H1 (cell line): ENCODE measurements around the gene CNOT6. TPM values are rescaled to one million over a fixed set of nuclear protein-coding genes. Genes with fewer than 3 reads are reported as not detected.

Experiments used
- CTCF ChIA-PET: fragments of 300-600 bp; sonication (Branson Sonifier 250); formaldehyde crosslinking; loops from one replicate; lab custom pipeline; 2021; ENCODE audit not compliant: partially characterized antibody; lab: Charles Lee
- POLR2A ChIA-PET: fragments of 300-600 bp; sonication (Branson Sonifier 250); formaldehyde crosslinking; loops from one replicate; lab custom pipeline; 2021; ENCODE audit warnings: inconsistent platforms; ENCODE audit not compliant: partially characterized antibody; lab: Charles Lee
- DNase-seq, 2 experiments: peaks; one replicate each; pipeline versions ENCODE4 v3.0.0 to v3.0.0-alpha.2; 2010 to 2022; ENCODE audit warnings: low spot score in 2 of 2, low read depth in 1 of 2, mixed read lengths in 1 of 2
- FAIRE-seq: peaks from 2 replicates; lab custom pipeline; 2011; peaks lifted over from hg19 to GRCh38; lab: Jason Lieb, UNC
- H2AFZ ChIP-seq: 2 replicates; pipeline ENCODE4 v1.8.1; 2012; ENCODE audit warnings: low read length, inconsistent platforms
- H2AK5ac ChIP-seq: 2 replicates; pipeline ENCODE4 v1.6.1; 2013; ENCODE audit warnings: low read depth, low read length
- H2BK120ac ChIP-seq: replicated peaks from 2 replicates; pipeline ENCODE3; 2013; ENCODE audit warnings: low read depth, low read length, inconsistent platforms
- H2BK12ac ChIP-seq: 2 replicates; pipeline ENCODE4 v1.6.1; 2013; ENCODE audit warnings: low read depth, low read length
- H2BK15ac ChIP-seq: 2 replicates; pipeline ENCODE4 v1.6.1; 2013; ENCODE audit warnings: low read length
- H2BK20ac ChIP-seq: 2 replicates; pipeline ENCODE4 v1.6.1; 2013; ENCODE audit warnings: low read length
- H2BK5ac ChIP-seq: 2 replicates; pipeline ENCODE4 v1.6.1; 2013; ENCODE audit warnings: low read depth, low read length
- H3K14ac ChIP-seq: 2 replicates; pipeline ENCODE4 v1.6.1; 2013; ENCODE audit warnings: inconsistent platforms; ENCODE audit not compliant: insufficient read length
- H3K18ac ChIP-seq: 2 replicates; pipeline ENCODE4 v1.6.1; 2013; ENCODE audit warnings: low read length; ENCODE audit errors: extremely low read depth
- H3K23ac ChIP-seq: 2 replicates; pipeline ENCODE4 v1.6.1; 2013; ENCODE audit warnings: inconsistent platforms; ENCODE audit not compliant: insufficient read length
- H3K23me2 ChIP-seq: 2 replicates; pipeline ENCODE4 v1.6.1; 2013; ENCODE audit warnings: low read depth, low read length
- H3K27ac ChIP-seq: 2 replicates; pipeline ENCODE4 v1.6.1; 2011; ENCODE audit warnings: low read depth, low read length, inconsistent platforms
- H3K27me3 ChIP-seq, 4 experiments: replicated peaks in 1 of 4; 1 replicate in 1 of 4; 2 replicates in 3 of 4; pipeline versions ENCODE4 v1.6.1 to v1.8.1; 2011 to 2013; ENCODE audit warnings: low read length in 3 of 4, mild to moderate bottlenecking in 3 of 4, inconsistent platforms in 2 of 4, mixed read lengths in 2 of 4, moderate library complexity in 1 of 4; ENCODE audit not compliant: control insufficient read depth in 3 of 4, insufficient read depth in 3 of 4; ENCODE audit errors: extremely low read depth in 1 of 4
- H3K36me3 ChIP-seq, 4 experiments: 2 replicates each; pipeline versions ENCODE4 v1.6.1 to v1.8.1; 2011 to 2013; ENCODE audit warnings: mild to moderate bottlenecking in 4 of 4, low read length in 3 of 4, moderate library complexity in 2 of 4, control low read depth in 1 of 4, inconsistent platforms in 1 of 4; ENCODE audit not compliant: insufficient read depth in 4 of 4, control insufficient read depth in 2 of 4
- H3K4ac ChIP-seq: replicated peaks from 2 replicates; pipeline ENCODE3; 2013; ENCODE audit warnings: low read length, low read depth, mixed read lengths, inconsistent platforms; ENCODE audit not compliant: insufficient read length
- H3K4me1 ChIP-seq, 4 experiments: replicated peaks in 1 of 4; 1 replicate in 1 of 4; 2 replicates in 3 of 4; pipeline versions ENCODE4 v1.6.1 to v1.8.1; 2011 to 2013; ENCODE audit warnings: low read length in 3 of 4, inconsistent platforms in 2 of 4, mixed read lengths in 1 of 4; ENCODE audit not compliant: insufficient read depth in 4 of 4, control insufficient read depth in 3 of 4
- H3K4me2 ChIP-seq, 2 experiments: 2 replicates each; pipeline versions ENCODE4 v1.6.1 to v1.8.1; 2011 to 2013; ENCODE audit warnings: low read depth in 2 of 2, low read length in 2 of 2, control low read depth in 1 of 2, inconsistent platforms in 1 of 2, mild to moderate bottlenecking in 1 of 2; ENCODE audit not compliant: insufficient read depth in 1 of 2
- H3K4me3 ChIP-seq, 4 experiments: fragments of 200-600, 300-600 bp in 1 of 4; sonication (generic), shearing (Covaris generic), sonication (Bioruptor Twin) in 1 of 4; 2 replicates each; pipeline versions ENCODE4 v1.5.1 to v1.8.1; 2011 to 2016; ENCODE audit warnings: low read length in 4 of 4, low read depth in 3 of 4, control low read depth in 2 of 4, inconsistent platforms in 2 of 4, mild to moderate bottlenecking in 2 of 4, mixed read lengths in 1 of 4, moderate library complexity in 1 of 4; ENCODE audit not compliant: insufficient read depth in 2 of 4; ENCODE audit errors: extremely low read depth in 1 of 4
- H3K56ac ChIP-seq: replicated peaks from 2 replicates; pipeline ENCODE3; 2013; ENCODE audit warnings: low read depth, mild to moderate bottlenecking, mixed read lengths, low read length, inconsistent platforms; ENCODE audit not compliant: insufficient read length
- H3K79me1 ChIP-seq: 2 replicates; pipeline ENCODE4 v1.6.1; 2013; ENCODE audit warnings: low read depth, low read length, control low read depth
- H3K79me2 ChIP-seq, 2 experiments: 2 replicates each; pipeline versions ENCODE4 v1.6.1 to v1.8.1; 2012 to 2013; ENCODE audit warnings: low read length in 2 of 2, mild to moderate bottlenecking in 2 of 2, inconsistent platforms in 1 of 2; ENCODE audit not compliant: insufficient read depth in 2 of 2, control insufficient read depth in 1 of 2
- H3K9ac ChIP-seq, 4 experiments: replicated peaks in 1 of 4; 1 replicate in 1 of 4; 2 replicates in 3 of 4; pipeline versions ENCODE4 v1.6.1 to v1.8.1; 2011 to 2013; ENCODE audit warnings: low read depth in 3 of 4, low read length in 3 of 4, control low read depth in 2 of 4, mild to moderate bottlenecking in 2 of 4, moderate library complexity in 2 of 4, inconsistent platforms in 1 of 4; ENCODE audit errors: extremely low read depth in 1 of 4
- H3K9me3 ChIP-seq, 2 experiments: 2 replicates each; pipeline versions ENCODE4 v1.6.1 to v1.8.1; 2012 to 2013; ENCODE audit warnings: mild to moderate bottlenecking in 2 of 2, moderate library complexity in 2 of 2, control low read depth in 1 of 2, inconsistent platforms in 1 of 2, low read depth in 1 of 2, low read length in 1 of 2, mixed read lengths in 1 of 2; ENCODE audit not compliant: insufficient read depth in 2 of 2
- H4K20me1 ChIP-seq, 2 experiments: replicated peaks in 1 of 2; 2 replicates each; pipeline versions ENCODE3 to v1.8.1; 2011 to 2013; ENCODE audit warnings: inconsistent platforms in 2 of 2, low read length in 2 of 2, mild to moderate bottlenecking in 1 of 2; ENCODE audit not compliant: insufficient read depth in 2 of 2, control insufficient read depth in 1 of 2
- H4K5ac ChIP-seq: 2 replicates; pipeline ENCODE4 v1.6.1; 2013; ENCODE audit warnings: low read length, low read depth, mixed read lengths, inconsistent platforms; ENCODE audit not compliant: insufficient read length
- H4K8ac ChIP-seq: 2 replicates; pipeline ENCODE4 v1.8.0; 2013; ENCODE audit warnings: mild to moderate bottlenecking, moderate library complexity, low read length, inconsistent platforms; ENCODE audit not compliant: insufficient read depth; ENCODE audit errors: extremely low read depth
- H4K91ac ChIP-seq: replicated peaks from 2 replicates; pipeline ENCODE3; 2013; ENCODE audit warnings: low read length, mixed read lengths, inconsistent platforms; ENCODE audit not compliant: insufficient read length
- ASH2L ChIP-seq: fragments of 200-600, 300-600 bp; sonication (generic); IDR thresholded peaks from one replicate; pipeline ENCODE4 v1.7.1; 2017; ENCODE audit warnings: low read length
- CBX5 ChIP-seq: fragments of 300-800, 300-1000 bp; sonication (generic); IDR thresholded peaks from 2 replicates; pipeline ENCODE4 v1.7.1; 2016; ENCODE audit warnings: antibody characterized with exemption, low read length, low read depth
- CHD2 ChIP-seq: IDR thresholded peaks from 2 replicates; pipeline ENCODE4 v1.6.1; 2012; ENCODE audit warnings: low read length, improper control_type of control experiment
- CREB1 ChIP-seq: IDR thresholded peaks from 2 replicates; pipeline ENCODE4 v1.6.1; 2012; ENCODE audit warnings: inconsistent platforms
- FOSL1 ChIP-seq: IDR thresholded peaks from 2 replicates; pipeline ENCODE4 v1.6.1; 2011; ENCODE audit warnings: mild to moderate bottlenecking, low read depth, low read length, moderate library complexity; ENCODE audit not compliant: insufficient read depth
- KDM5A ChIP-seq: fragments of 200-600 bp; IDR thresholded peaks from 2 replicates; pipeline ENCODE4 v1.7.1; 2012; ENCODE audit warnings: mild to moderate bottlenecking, low read length, inconsistent platforms, mixed read lengths
- MAFK ChIP-seq: IDR thresholded peaks from 2 replicates; pipeline ENCODE4 v1.6.1; 2012; ENCODE audit warnings: low read depth, mild to moderate bottlenecking, improper control_type of control experiment, low read length
- NANOG ChIP-seq: IDR thresholded peaks from 2 replicates; pipeline ENCODE4 v1.6.1; 2011; ENCODE audit warnings: low read length, low read depth, mild to moderate bottlenecking, inconsistent platforms; ENCODE audit not compliant: insufficient read depth, poor library complexity, severe bottlenecking
- PHF8 ChIP-seq: fragments of 200-600 bp; sonication (generic); conservative IDR thresholded peaks from 2 replicates; pipeline ENCODE4 v1.7.1; 2012; ENCODE audit warnings: low read depth, mild to moderate bottlenecking, inconsistent platforms, low read length, moderate library complexity
- POLR2A ChIP-seq, 2 experiments: IDR thresholded peaks; 1 replicate in 1 of 2; 2 replicates in 1 of 2; pipeline ENCODE4 v1.6.1; 2011; ENCODE audit warnings: low read depth in 2 of 2, low read length in 2 of 2, mild to moderate bottlenecking in 2 of 2; ENCODE audit errors: control extremely low read depth in 1 of 2
- SP2 ChIP-seq: IDR thresholded peaks from 2 replicates; pipeline ENCODE4 v1.6.1; 2012; ENCODE audit warnings: mild to moderate bottlenecking, low read length, inconsistent platforms
- SUZ12 ChIP-seq: fragments of 200-600 bp; sonication (generic); IDR thresholded peaks from 2 replicates; pipeline ENCODE4 v1.6.1; 2012; ENCODE audit warnings: mild to moderate bottlenecking, inconsistent platforms, low read length, moderate library complexity, mixed read lengths
- TEAD4 ChIP-seq: IDR thresholded peaks from 2 replicates; pipeline ENCODE4 v1.6.1; 2012; ENCODE audit warnings: low read depth, low read length, inconsistent platforms, mixed read lengths
- YY1 ChIP-seq: IDR thresholded peaks from 2 replicates; pipeline ENCODE4 v1.6.1; 2011; ENCODE audit warnings: low read depth, mild to moderate bottlenecking, low read length
- WGBS, 2 experiments: shearing (Covaris generic) in 1 of 2; methylation state at CpG; one replicate each; pipeline versions ENCODE4 v1.1.6 to v1.1.7; 2013 to 2015; ENCODE audit warnings: low lambda C conversion rate in 2 of 2, mixed read lengths in 2 of 2, inconsistent platforms in 1 of 2, low coverage in 1 of 2, missing lambda C conversion rate in 1 of 2; ENCODE audit not compliant: insufficient replicate concordance in 2 of 2, insufficient coverage in 1 of 2, insufficient read length in 1 of 2; ENCODE audit errors: extremely low coverage in 1 of 2, missing lambda C conversion rate in 1 of 2; 5-methylcytosine and 5-hydroxymethylcytosine counted together
- polyA plus RNA-seq, 7 experiments: library from polyadenylated mRNA; depleted of rRNA in 3 of 7; stranded (reverse) in 5 of 7; unstranded in 2 of 7; fragments of >200 nt in 5 of 7; fragments of 200-250 nt in 2 of 7; gene quantifications; 1 replicate in 5 of 7; 2 replicates in 1 of 7; 4 replicates in 1 of 7; pipeline versions ENCODE4 v1.2.1 to v1.2.3, GENCODE V29; 2011 to 2013; ENCODE audit warnings: missing spikeins in 2 of 7, mixed read lengths in 2 of 7
- total RNA-seq: library from RNA; stranded (reverse); fragmentation: NEBNext Ultra II Directional; extraction: Animal tissue kit (Norgen Biotek cat#: 25700); gene quantifications from 2 replicates; pipeline ENCODE4 v1.2.1, GENCODE V29; 2021

The CNOT6 gene
- total and polyA plus RNA-seq, 2 of the 8 experiments (the other 6 are each of a cell fraction or from before 2014, with no cell fraction given) = 10.7 to 45.4 TPM

GRCh38 chr5:180469586-180469865 lies 24.7 kb upstream of the CNOT6 start:
- Histone ChIP-seq H3K27me3 (no peaks in the 10 kb centered on the region; a peak in 1 of 7 replicates), H3K4me3 (no peak overlapping the region), H3K14ac (no peak overlapping the region), H3K79me2 (no peaks in the 10 kb centered on the region), H3K23ac (no peak overlapping the region), H3K23me2 (0 out of 2 replicates have a peak, but pooled peaks cover 2% of the 10 kb centered on the region), H2BK5ac (no peak overlapping the region), H3K27ac (no peak overlapping the region), H2BK120ac (no peak overlapping the region), H4K91ac (no peak overlapping the region), H3K4me1 (no peaks in the 10 kb centered on the region), H2AFZ (no peak overlapping the region), H2BK15ac (no peak overlapping the region), H3K9ac (no peak overlapping the region), H3K4me2 (no peak overlapping the region), H3K36me3 (no peaks in the 10 kb centered on the region), H3K9me3 (0 out of 4 replicates have a peak, but pooled peaks cover 0 to 5% of the 10 kb centered on the region in 2 experiments), H3K79me1 (no peaks in the 10 kb centered on the region), H3K4ac (no peak overlapping the region), H2BK12ac (no peak overlapping the region), H4K5ac (no peak overlapping the region), H2AK5ac (no peak overlapping the region), H4K8ac (no peak overlapping the region), H2BK20ac (no peak overlapping the region), H3K18ac (no peak overlapping the region), H4K20me1 (no peaks in the 10 kb centered on the region), H3K56ac (no peak overlapping the region)
- CTCF ChIA-PET = interaction anchor here (0.6 to 8.9 kb wide), 13 partner anchors 9 to 343 kb away, joined by 3 to 88 read pairs (median 11); partner anchors contain the start of gene MAPK9
- POLR2A ChIA-PET = no interaction called here
- WGBS, 2 experiments = 94% methylated on average over 2 of the region's 2 CpGs; no CpG with 5 or more reads in 1 of the 2 experiments
- no peak for FAIRE-seq
- no peak for DNase-seq
- TF ChIP-seq PHF8 (no peak), KDM5A (no peak), FOSL1 (no peak), NANOG (no peak), MAFK (no peak), YY1 (no peak), SP2 (no peak), ASH2L (no peak), TEAD4 (no peak), SUZ12 (no peak), CBX5 (no peak), CREB1 (no peak), POLR2A (IDR thresholded peaks at IDR 0.05; ENCODE audit: control extremely low read depth in 1 of 2, low read depth in 2 of 2, low read length in 2 of 2) (no peak), CHD2 (no peak)
